ENCODE measurements around the gene PITRM1.

- TF ChIP-seq, protein P1, sequence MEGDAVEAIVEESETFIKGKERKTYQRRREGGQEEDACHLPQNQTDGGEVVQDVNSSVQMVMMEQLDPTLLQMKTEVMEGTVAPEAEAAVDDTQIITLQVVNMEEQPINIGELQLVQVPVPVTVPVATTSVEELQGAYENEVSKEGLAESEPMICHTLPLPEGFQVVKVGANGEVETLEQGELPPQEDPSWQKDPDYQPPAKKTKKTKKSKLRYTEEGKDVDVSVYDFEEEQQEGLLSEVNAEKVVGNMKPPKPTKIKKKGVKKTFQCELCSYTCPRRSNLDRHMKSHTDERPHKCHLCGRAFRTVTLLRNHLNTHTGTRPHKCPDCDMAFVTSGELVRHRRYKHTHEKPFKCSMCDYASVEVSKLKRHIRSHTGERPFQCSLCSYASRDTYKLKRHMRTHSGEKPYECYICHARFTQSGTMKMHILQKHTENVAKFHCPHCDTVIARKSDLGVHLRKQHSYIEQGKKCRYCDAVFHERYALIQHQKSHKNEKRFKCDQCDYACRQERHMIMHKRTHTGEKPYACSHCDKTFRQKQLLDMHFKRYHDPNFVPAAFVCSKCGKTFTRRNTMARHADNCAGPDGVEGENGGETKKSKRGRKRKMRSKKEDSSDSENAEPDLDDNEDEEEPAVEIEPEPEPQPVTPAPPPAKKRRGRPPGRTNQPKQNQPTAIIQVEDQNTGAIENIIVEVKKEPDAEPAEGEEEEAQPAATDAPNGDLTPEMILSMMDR (IDR thresholded peaks at IDR 0.05), result no peak
- TF ChIP-seq EP300 (IDR thresholded peaks at IDR 0.05) (no peak), POLR2A (IDR thresholded peaks at IDR 0.05) (no peak)
Measured at GRCh38 chr10:3095373-3096139, 77.0 kb downstream of the PITRM1 start.
